ENCODE data around the gene SCN3B.

DNA sequence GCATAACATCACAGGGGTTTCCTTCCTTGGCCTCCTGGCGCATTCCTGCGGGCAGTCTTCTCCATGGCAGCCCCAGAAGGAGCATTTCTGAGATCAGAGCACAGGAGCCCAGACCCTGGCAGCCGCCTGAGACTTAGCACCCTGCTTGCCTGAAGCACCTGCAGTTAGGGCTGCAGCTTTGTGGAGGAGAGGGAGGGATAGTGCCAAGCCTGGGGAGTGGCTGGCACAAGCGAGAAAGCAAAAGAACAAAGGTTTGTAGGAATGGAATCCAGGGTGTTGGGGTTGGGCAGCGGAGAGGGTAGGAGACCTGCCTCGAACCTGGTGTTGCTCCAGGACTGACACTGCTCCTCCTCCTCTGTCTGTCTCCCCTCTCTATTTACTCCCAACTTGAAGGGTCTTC, 66.9 kb downstream of the SCN3B start:
- TF ChIP-seq, protein P1, sequence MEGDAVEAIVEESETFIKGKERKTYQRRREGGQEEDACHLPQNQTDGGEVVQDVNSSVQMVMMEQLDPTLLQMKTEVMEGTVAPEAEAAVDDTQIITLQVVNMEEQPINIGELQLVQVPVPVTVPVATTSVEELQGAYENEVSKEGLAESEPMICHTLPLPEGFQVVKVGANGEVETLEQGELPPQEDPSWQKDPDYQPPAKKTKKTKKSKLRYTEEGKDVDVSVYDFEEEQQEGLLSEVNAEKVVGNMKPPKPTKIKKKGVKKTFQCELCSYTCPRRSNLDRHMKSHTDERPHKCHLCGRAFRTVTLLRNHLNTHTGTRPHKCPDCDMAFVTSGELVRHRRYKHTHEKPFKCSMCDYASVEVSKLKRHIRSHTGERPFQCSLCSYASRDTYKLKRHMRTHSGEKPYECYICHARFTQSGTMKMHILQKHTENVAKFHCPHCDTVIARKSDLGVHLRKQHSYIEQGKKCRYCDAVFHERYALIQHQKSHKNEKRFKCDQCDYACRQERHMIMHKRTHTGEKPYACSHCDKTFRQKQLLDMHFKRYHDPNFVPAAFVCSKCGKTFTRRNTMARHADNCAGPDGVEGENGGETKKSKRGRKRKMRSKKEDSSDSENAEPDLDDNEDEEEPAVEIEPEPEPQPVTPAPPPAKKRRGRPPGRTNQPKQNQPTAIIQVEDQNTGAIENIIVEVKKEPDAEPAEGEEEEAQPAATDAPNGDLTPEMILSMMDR (IDR thresholded peaks at IDR 0.05) = no peak
- TF ChIP-seq EZH2 (IDR thresholded peaks at IDR 0.05) = no peak

Data from neural progenitor cell (in vitro differentiated cells).